GM06990 (cell line): ENCODE measurements around the gene ANKMY1.

Source experiments
- DNase-seq: peaks from one replicate; pipeline ENCODE4 v3.0.0-alpha.2; 2011; ENCODE audit not compliant: insufficient read length; ENCODE audit errors: extremely low read depth
- H3K27me3 ChIP-seq: replicated peaks from 2 replicates; pipeline ENCODE4 v1.6.0; 2011; ENCODE audit warnings: low read length; ENCODE audit not compliant: control insufficient read depth, insufficient read depth
- H3K36me3 ChIP-seq: 2 replicates; pipeline ENCODE4 v1.5.1; 2011; ENCODE audit warnings: low read length; ENCODE audit not compliant: control insufficient read depth, insufficient read depth
- H3K4me3 ChIP-seq: replicated peaks from 2 replicates; pipeline ENCODE4 v1.5.1; 2011; ENCODE audit warnings: low read depth, mild to moderate bottlenecking, control low read depth, low read length
- CTCF ChIP-seq: IDR thresholded peaks from 2 replicates; pipeline ENCODE4 v1.5.1; 2011; ENCODE audit warnings: low read length, control low read depth, mild to moderate bottlenecking, inconsistent platforms; ENCODE audit not compliant: insufficient read depth, poor library complexity, severe bottlenecking

ANKMY1 gene

GRCh38 chr2:240435948-240436682 is 121.7 kb downstream of the ANKMY1 start:
- Histone ChIP-seq H3K36me3 (no peaks in the 10 kb centered on the region), H3K27me3 (peaks cover 1% of the 10 kb centered on the region; the same call in 1 of the 2 replicates), H3K4me3 (peak overlapping the region; percentile 46)
- DNase-seq: no peak
- no peak for TF ChIP-seq CTCF

- Histone ChIP-seq H3K4me3 (peak within 1 kb of the TSS; percentile 51), H3K27me3 (peaks cover 1% of the 10 kb centered on the region; the same call in 1 of the 2 replicates), H3K36me3 (no peaks in the 10 kb centered on the region)
- no peak for TF ChIP-seq CTCF
- DNase-seq: peak; percentile 64
These were observed 122.3 kb downstream of the ANKMY1 start, which contains the start of gene GPC1 for GRCh38 chr2:240435457-240435947. TSS of gene GPC1 (plus strand) at chr2:240435663. CDS start at chr2:240435919, 256 bp downstream.

GRCh38 chr2:240434728-240435456 is 122.9 kb downstream of the ANKMY1 start:
- peak overlapping the region; percentile 51 for H3K4me3 ChIP-seq
- DNase-seq: peak; percentile 81
- no peak for TF ChIP-seq CTCF
- H3K36me3 ChIP-seq: no peaks in the 10 kb centered on the region
- H3K27me3 ChIP-seq: peaks cover 1% of the 10 kb centered on the region; the same call in 1 of the 2 replicates

GRCh38 chr2:240433973-240434727 is 123.6 kb downstream of the ANKMY1 start:
- H3K36me3 ChIP-seq: no peaks in the 10 kb centered on the region
- TF ChIP-seq CTCF: no peak
- peaks cover 1% of the 10 kb centered on the region; the same call in 1 of the 2 replicates for H3K27me3 ChIP-seq
- H3K4me3 ChIP-seq: no peak overlapping the region; the same call in 1 of the 2 replicates
- DNase-seq: no peak
